Measurements from ENCODE around the gene XXYLT1.
"Not testable (repeated sequence)": the region's sequence is repeated elsewhere in the genome, so short reads cannot be mapped to it uniquely, and the experiment has no call there.

Gene XXYLT1

GRCh38 chr3:195040094-195040493 lies 230.9 kb downstream of the XXYLT1 start:
- no peak overlapping the region for H3K27ac ChIP-seq (ENCODE audit: low read depth, low read length)
- TF ChIP-seq EZH2phosphoT487 (conservative IDR thresholded peaks at IDR 0.05; ENCODE audit: low read length), result no peak
- TF ChIP-seq CTCF (IDR thresholded peaks at IDR 0.05; ENCODE audit: insufficient read depth, low read length, poor library complexity, severe bottlenecking), result no peak
- H3K9me2 ChIP-seq (replicated peaks; ENCODE audit: insufficient read depth, low read length), result no peaks in the 10 kb centered on the region
- no peaks in the 10 kb centered on the region for H3K36me3 ChIP-seq (ENCODE audit: low read length)
- H3K9ac ChIP-seq (ENCODE audit: low read length), result no peak overlapping the region
- H3K9me3 ChIP-seq (ENCODE audit: insufficient read depth, low read length), result no peaks in the 10 kb centered on the region
- no peak overlapping the region for H3K4me2 ChIP-seq (ENCODE audit: low read depth, low read length, poor library complexity, severe bottlenecking)
- no peak overlapping the region for H3K4me3 ChIP-seq (ENCODE audit: insufficient read depth, low read length, poor library complexity, severe bottlenecking)
- H3K27me3 ChIP-seq (ENCODE audit: low read length), result no peaks in the 10 kb centered on the region
- H3F3A ChIP-seq (ENCODE audit: insufficient read depth), result no peaks in the 10 kb centered on the region
- H4K20me1 ChIP-seq (ENCODE audit: low read depth, low read length), result no peaks in the 10 kb centered on the region
- H2AFZ ChIP-seq (ENCODE audit: low read depth, low read length, severe bottlenecking), result no peak overlapping the region
- H3K79me2 ChIP-seq (ENCODE audit: insufficient read depth, low read length), result no peaks in the 10 kb centered on the region

GRCh38 chr3:195039180-195039843 lies 231.6 kb downstream of the XXYLT1 start:
- Histone ChIP-seq H3K27me3 (ENCODE audit: low read length) (no peaks in the 10 kb centered on the region), H3K4me2 (ENCODE audit: low read depth, low read length, poor library complexity, severe bottlenecking) (no peak overlapping the region), H3K4me3 (ENCODE audit: insufficient read depth, low read length, poor library complexity, severe bottlenecking) (no peak overlapping the region)

GRCh38 chr3:195038161-195038560 lies 232.8 kb downstream of the XXYLT1 start:
- Histone ChIP-seq H3K79me2 (ENCODE audit: insufficient read depth, low read length) (no peaks in the 10 kb centered on the region), H3K9ac (ENCODE audit: low read length) (no peak overlapping the region)

More at GRCh38 chr3:195039180-195039843, 231.6 kb downstream of the XXYLT1 start:
- Histone ChIP-seq H3K36me3 (ENCODE audit: low read length) (no peaks in the 10 kb centered on the region), H3K27ac (ENCODE audit: low read depth, low read length) (no peak overlapping the region), H3K9me2 (replicated peaks; ENCODE audit: insufficient read depth, low read length) (no peaks in the 10 kb centered on the region), H3K79me2 (ENCODE audit: insufficient read depth, low read length) (no peaks in the 10 kb centered on the region), H2AFZ (ENCODE audit: low read depth, low read length, severe bottlenecking) (no peak overlapping the region), H3F3A (ENCODE audit: insufficient read depth) (no peaks in the 10 kb centered on the region), H4K20me1 (ENCODE audit: low read depth, low read length) (no peaks in the 10 kb centered on the region), H3K9me3 (ENCODE audit: insufficient read depth, low read length) (no peaks in the 10 kb centered on the region), H3K9ac (ENCODE audit: low read length) (no peak overlapping the region)
- TF ChIP-seq EZH2phosphoT487 (conservative IDR thresholded peaks at IDR 0.05; ENCODE audit: low read length) (no peak), CTCF (IDR thresholded peaks at IDR 0.05; ENCODE audit: insufficient read depth, low read length, poor library complexity, severe bottlenecking) (no peak)

GRCh38 chr3:195037586-195037985 lies 233.4 kb downstream of the XXYLT1 start:
- not testable (repeated sequence) for H3K36me3 ChIP-seq (ENCODE audit: low read length); H3K27ac ChIP-seq (ENCODE audit: low read depth, low read length); H3K9ac ChIP-seq (ENCODE audit: low read length); H3K27me3 ChIP-seq (ENCODE audit: low read length); H3K4me3 ChIP-seq (ENCODE audit: insufficient read depth, low read length, poor library complexity, severe bottlenecking); H3F3A ChIP-seq (ENCODE audit: insufficient read depth); H3K4me2 ChIP-seq (ENCODE audit: low read depth, low read length, poor library complexity, severe bottlenecking); H3K9me3 ChIP-seq (ENCODE audit: insufficient read depth, low read length); H3K9me2 ChIP-seq (replicated peaks; ENCODE audit: insufficient read depth, low read length); H2AFZ ChIP-seq (ENCODE audit: low read depth, low read length, severe bottlenecking); H3K79me2 ChIP-seq (ENCODE audit: insufficient read depth, low read length); H4K20me1 ChIP-seq (ENCODE audit: low read depth, low read length)

More at GRCh38 chr3:195038161-195038560, 232.8 kb downstream of the XXYLT1 start:
- Histone ChIP-seq H3K4me2 (ENCODE audit: low read depth, low read length, poor library complexity, severe bottlenecking) (no peak overlapping the region), H3K9me2 (replicated peaks; ENCODE audit: insufficient read depth, low read length) (no peaks in the 10 kb centered on the region), H3K4me3 (ENCODE audit: insufficient read depth, low read length, poor library complexity, severe bottlenecking) (no peak overlapping the region), H3K27ac (ENCODE audit: low read depth, low read length) (no peak overlapping the region), H3F3A (ENCODE audit: insufficient read depth) (no peaks in the 10 kb centered on the region), H2AFZ (ENCODE audit: low read depth, low read length, severe bottlenecking) (no peak overlapping the region), H3K27me3 (ENCODE audit: low read length) (no peaks in the 10 kb centered on the region), H3K9me3 (ENCODE audit: insufficient read depth, low read length) (no peaks in the 10 kb centered on the region), H3K36me3 (ENCODE audit: low read length) (no peaks in the 10 kb centered on the region), H4K20me1 (ENCODE audit: low read depth, low read length) (no peaks in the 10 kb centered on the region)
- TF ChIP-seq EZH2phosphoT487 (conservative IDR thresholded peaks at IDR 0.05; ENCODE audit: low read length) (no peak), CTCF (IDR thresholded peaks at IDR 0.05; ENCODE audit: insufficient read depth, low read length, poor library complexity, severe bottlenecking) (no peak)

All from SU-DHL-6 (cell line).